H9 (cell line): Measurements from ENCODE around the gene NLGN4X. TPM values are rescaled to one million over a fixed set of nuclear protein-coding genes. Genes with fewer than 3 reads are reported as not detected.
A peak's percentile ranks its signal among the peaks of the same experiment; 100 is the strongest.

Experiments
- DNase-seq: peaks from one replicate; pipeline ENCODE4 v3.0.0-alpha.2; 2017
- H2AFZ ChIP-seq: one replicate; pipeline ENCODE4 v1.6.1; 2013; ENCODE audit warnings: mild to moderate bottlenecking, low read length, control low read depth, moderate library complexity
- H2AK5ac ChIP-seq: 2 replicates; pipeline ENCODE4 v1.6.1; 2013; ENCODE audit warnings: low read length, control low read depth, mixed read lengths; ENCODE audit not compliant: insufficient read length
- H2BK120ac ChIP-seq: one replicate; pipeline ENCODE4 v1.6.1; 2013; ENCODE audit warnings: low read depth, mild to moderate bottlenecking, low read length, control low read depth, inconsistent platforms; ENCODE audit not compliant: poor library complexity, severe bottlenecking
- H2BK12ac ChIP-seq: 2 replicates; pipeline ENCODE4 v1.6.1; 2013; ENCODE audit warnings: low read length, control low read depth, mixed read lengths, low read depth; ENCODE audit not compliant: insufficient read length
- H2BK15ac ChIP-seq: 2 replicates; pipeline ENCODE4 v1.6.1; 2013; ENCODE audit warnings: low read depth, low read length, control low read depth
- H2BK20ac ChIP-seq: one replicate; pipeline ENCODE4 v1.6.1; 2013; ENCODE audit warnings: low read depth, mild to moderate bottlenecking, low read length, control low read depth, inconsistent platforms; ENCODE audit not compliant: poor library complexity, severe bottlenecking
- H2BK5ac ChIP-seq: 2 replicates; pipeline ENCODE4 v1.6.1; 2013; ENCODE audit warnings: low read length, control low read depth, mixed read lengths; ENCODE audit not compliant: insufficient read length
- H3K14ac ChIP-seq: 2 replicates; pipeline ENCODE4 v1.6.1; 2013; ENCODE audit warnings: low read length, control low read depth; ENCODE audit not compliant: insufficient read depth
- H3K18ac ChIP-seq: 2 replicates; pipeline ENCODE4 v1.6.1; 2013; ENCODE audit warnings: low read depth, mild to moderate bottlenecking, mixed read lengths, low read length, control low read depth; ENCODE audit not compliant: insufficient read length
- H3K23ac ChIP-seq: 2 replicates; pipeline ENCODE4 v1.6.1; 2013; ENCODE audit warnings: low read length, control low read depth, mixed read lengths, low read depth; ENCODE audit not compliant: insufficient read length
- H3K23me2 ChIP-seq: 2 replicates; pipeline ENCODE4 v1.6.1; 2013; ENCODE audit warnings: low read depth, mild to moderate bottlenecking, mixed read lengths, low read length, control low read depth; ENCODE audit not compliant: insufficient read length, poor library complexity, severe bottlenecking
- H3K27ac ChIP-seq: 2 replicates; pipeline ENCODE4 v1.5.1; 2013; ENCODE audit warnings: low read length, control low read depth, mixed read lengths, low read depth; ENCODE audit not compliant: insufficient read length
- H3K27me3 ChIP-seq: 2 replicates; pipeline ENCODE4 v1.6.1; 2013; ENCODE audit warnings: low read length, control low read depth, inconsistent platforms; ENCODE audit not compliant: insufficient read depth
- H3K4ac ChIP-seq: 2 replicates; pipeline ENCODE4 v1.6.1; 2013; ENCODE audit warnings: low read depth, mild to moderate bottlenecking, control low read depth, inconsistent platforms, low read length, moderate library complexity
- H3K4me1 ChIP-seq: 2 replicates; pipeline ENCODE4 v1.6.1; 2013; ENCODE audit warnings: low read length, control low read depth, inconsistent platforms; ENCODE audit not compliant: insufficient read depth
- H3K4me2 ChIP-seq: 2 replicates; pipeline ENCODE4 v1.6.1; 2013; ENCODE audit warnings: low read length, control low read depth, mixed read lengths; ENCODE audit not compliant: insufficient read length, insufficient read depth
- H3K56ac ChIP-seq: 2 replicates; pipeline ENCODE4 v1.6.1; 2013; ENCODE audit warnings: low read depth, mild to moderate bottlenecking, mixed read lengths, low read length, control low read depth; ENCODE audit not compliant: insufficient read length
- H3K79me1 ChIP-seq: 2 replicates; pipeline ENCODE4 v1.6.1; 2013; ENCODE audit warnings: low read depth, mild to moderate bottlenecking, moderate library complexity, low read length, control low read depth, inconsistent platforms; ENCODE audit not compliant: insufficient read depth, poor library complexity, severe bottlenecking
- H3K79me2 ChIP-seq: 2 replicates; pipeline ENCODE4 v1.6.1; 2013; ENCODE audit warnings: low read length, control low read depth, inconsistent platforms; ENCODE audit not compliant: insufficient read depth
- H3K9ac ChIP-seq: 2 replicates; pipeline ENCODE4 v1.6.1; 2013; ENCODE audit warnings: low read length, control low read depth, mixed read lengths; ENCODE audit not compliant: insufficient read length; ENCODE audit errors: extremely low read depth
- H3K9me3 ChIP-seq: one replicate; pipeline ENCODE4 v1.6.1; 2013; ENCODE audit warnings: low read depth, low read length, inconsistent platforms; ENCODE audit not compliant: control insufficient read depth
- H3T11ph ChIP-seq: one replicate; pipeline ENCODE4 v1.6.1; 2013; ENCODE audit warnings: mild to moderate bottlenecking, low read length, control low read depth, inconsistent platforms
- H4K20me1 ChIP-seq: one replicate; pipeline ENCODE4 v1.6.1; 2013; ENCODE audit not compliant: control insufficient read depth, insufficient read length, insufficient read depth
- H4K5ac ChIP-seq: 2 replicates; pipeline ENCODE4 v1.6.1; 2013; ENCODE audit warnings: low read depth, mild to moderate bottlenecking, mixed read lengths, low read length, control low read depth; ENCODE audit not compliant: insufficient read length
- H4K8ac ChIP-seq: replicated peaks from 2 replicates; pipeline ENCODE4 v1.6.1; 2013; ENCODE audit warnings: low read length, control low read depth, mixed read lengths, low read depth; ENCODE audit not compliant: insufficient read length
- H4K91ac ChIP-seq: 2 replicates; pipeline ENCODE4 v1.6.1; 2013; ENCODE audit warnings: low read depth, mild to moderate bottlenecking, moderate library complexity, mixed read lengths, low read length, control low read depth; ENCODE audit not compliant: insufficient read length
- H3K27ac Mint-ChIP-seq, 3 experiments: 2 replicates in 2 of 3; 3 replicates in 1 of 3; pipeline ENCODE4 v1.8.0; 2020 to 2021; ENCODE audit warnings: mixed read lengths in 3 of 3, mild to moderate bottlenecking in 1 of 3, moderate library complexity in 1 of 3
- H3K27me3 Mint-ChIP-seq: 2 replicates; pipeline ENCODE4 v1.8.0; 2021; ENCODE audit warnings: low read depth, mild to moderate bottlenecking, moderate library complexity, mixed read lengths
- H3K36me3 Mint-ChIP-seq, 3 experiments: 2 replicates in 2 of 3; 3 replicates in 1 of 3; pipeline ENCODE4 v1.8.0; 2020 to 2021; ENCODE audit warnings: low read depth in 3 of 3, mixed read lengths in 3 of 3; ENCODE audit not compliant: insufficient read depth in 1 of 3
- H3K4me1 Mint-ChIP-seq, 2 experiments: 2 replicates each; pipeline ENCODE4 v1.8.0; 2020; ENCODE audit warnings: mixed read lengths in 2 of 2
- H3K4me3 Mint-ChIP-seq, 2 experiments: 2 replicates in 1 of 2; 3 replicates in 1 of 2; pipeline ENCODE4 v1.8.0; 2020 to 2021; ENCODE audit warnings: mild to moderate bottlenecking in 2 of 2, mixed read lengths in 2 of 2, moderate library complexity in 1 of 2
- H3K9me3 Mint-ChIP-seq, 2 experiments: 2 replicates in 1 of 2; 3 replicates in 1 of 2; pipeline ENCODE4 v1.8.0; 2020; ENCODE audit warnings: mild to moderate bottlenecking in 2 of 2, mixed read lengths in 2 of 2, moderate library complexity in 1 of 2
- CTCF ChIP-seq: fragments of 200-600 bp; sonication (generic); conservative IDR thresholded peaks from 3 replicates; pipeline ENCODE4 v1.8.0; 2021; ENCODE audit warnings: antibody characterized with exemption, mild to moderate bottlenecking
- WGBS: extraction: QIAGEN DNeasy Blood & Tissue Kit; methylation state at CpG from one replicate; pipeline ENCODE4 v1.1.7; 2013; ENCODE audit warnings: missing lambda C conversion rate, low lambda C conversion rate, mixed read lengths; ENCODE audit not compliant: insufficient read length; ENCODE audit errors: extremely low coverage; 5-methylcytosine and 5-hydroxymethylcytosine counted together
- total RNA-seq: library from RNA; stranded (reverse); gene quantifications from 2 replicates; pipeline ENCODE4 v1.2.1, GENCODE V29; 2021

The NLGN4X gene
- total RNA-seq, 1 experiment from 2014 or later = 111 TPM

DNA sequence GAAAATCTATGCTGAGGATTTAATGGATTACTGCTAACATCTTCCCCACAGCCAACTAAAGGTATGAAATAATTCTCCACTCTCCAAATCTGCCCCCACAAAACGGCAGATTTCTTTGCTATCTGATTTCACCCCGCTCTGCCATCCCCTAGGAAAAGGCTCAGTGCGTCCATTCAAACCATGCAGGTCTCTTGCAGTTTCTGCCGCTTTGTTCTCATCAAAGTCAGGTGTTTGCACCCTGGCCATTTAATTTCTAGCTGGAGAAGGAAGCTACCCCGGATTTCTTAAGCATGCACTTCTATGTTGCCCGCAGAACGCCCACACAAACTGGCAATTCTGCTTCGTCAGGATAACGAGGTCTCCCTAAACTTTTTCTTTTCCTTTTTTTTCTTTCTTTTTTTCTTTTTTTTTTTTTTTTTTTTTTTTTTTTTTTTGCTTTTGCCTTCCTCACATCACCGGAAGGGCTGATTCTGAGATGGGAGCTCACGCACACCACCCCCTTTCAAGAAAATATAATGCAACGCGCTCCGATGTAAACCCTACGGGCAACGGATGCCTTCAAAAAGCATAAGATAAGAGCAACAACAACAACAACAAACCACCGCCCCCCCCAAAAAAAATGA, 3.3 kb downstream of the NLGN4X start:
- Histone ChIP-seq H3K23ac (no peak overlapping the region), H2BK120ac (no peak overlapping the region), H3K56ac (no peak overlapping the region), H4K5ac (no peak overlapping the region), H2BK5ac (no peak overlapping the region), H3K18ac (no peak overlapping the region), H3K27me3 (no peaks in the 10 kb centered on the region), H3K9me3 (no peaks in the 10 kb centered on the region), H2BK20ac (no peak overlapping the region), H4K20me1 (no peaks in the 10 kb centered on the region), H2AK5ac (no peak overlapping the region), H3T11ph (no peak overlapping the region), H2BK15ac (no peak overlapping the region), H3K9ac (peak overlapping the region; percentile 79), H2AFZ (no peak overlapping the region), H2BK12ac (no peak overlapping the region), H3K27ac (no peak overlapping the region), H3K14ac (peak overlapping the region; percentile 56; the same call in 1 of the 2 replicates), H3K79me2 (peaks cover 55% of the 10 kb centered on the region; the same call in 1 of the 2 replicates), H3K79me1 (no peaks in the 10 kb centered on the region), H4K91ac (no peak overlapping the region), H3K4me1 (peaks cover 3% of the 10 kb centered on the region; the same call in 1 of the 2 replicates), H3K4ac (no peak overlapping the region), H3K23me2 (peaks cover 19% of the 10 kb centered on the region), H3K4me2 (peak overlapping the region; percentile 86), H4K8ac (no peak overlapping the region)
- Mint-ChIP-seq H3K36me3 (peaks cover 2 to 13% (median 7%) of the 10 kb centered on the region in 3 experiments; a peak in 5 of 7 replicates), H3K4me3 (peak overlapping the region; percentile 98), H3K9me3 (no peaks in the 10 kb centered on the region; a peak in 2 of 5 replicates), H3K27me3 (no peaks in the 10 kb centered on the region), H3K27ac (peak overlapping the region; percentile 63 to 97 (median 91)), H3K4me1 (peaks cover 44 to 57% of the 10 kb centered on the region in 2 experiments)
- no peak for TF ChIP-seq CTCF
- DNase-seq = no peak
- WGBS = no CpG with 5 or more reads among the region's 17 CpGs
